A673 (cell line): ENCODE results near the gene SHISA8.

Experiments
- CTCF ChIP-seq: fragments of 300-800, 200-600 bp; sonication (generic); conservative IDR thresholded peaks from 2 replicates; pipeline ENCODE4 v1.5.1; 2017; ENCODE audit warnings: low read depth, mild to moderate bottlenecking, antibody characterized with exemption, low read length, moderate library complexity, mixed read lengths
- EZH2 ChIP-seq: fragments of 200-600 bp; sonication (generic); IDR thresholded peaks from 2 replicates; pipeline ENCODE4 v1.6.1; 2017; ENCODE audit warnings: borderline replicate concordance, low read depth, mild to moderate bottlenecking, mixed read lengths, antibody characterized with exemption, low read length; ENCODE audit not compliant: poor library complexity, severe bottlenecking

GRCh38 chr22:41883400-41883799, 31.5 kb downstream of the SHISA8 start:
- no peak for TF ChIP-seq CTCF
- no peak for TF ChIP-seq EZH2
